Breast epithelium (tissue), 3 donors: ENCODE data around the gene HOTAIR.

Experiments used
- CTCF ChIP-seq, 3 donors: fragments of 450-650 bp; IDR thresholded peaks; one replicate each; pipeline ENCODE4 v1.5.1; 2016 to 2017; ENCODE audit warnings: antibody characterized with exemption in 3 of 3, mild to moderate bottlenecking in 3 of 3, moderate library complexity in 3 of 3
- POLR2A ChIP-seq: fragments of 450-650 bp; IDR thresholded peaks from one replicate; pipeline ENCODE4 v1.6.1; 2016; ENCODE audit warnings: antibody characterized with exemption, mild to moderate bottlenecking, moderate library complexity
- POLR2AphosphoS5 ChIP-seq, 3 donors: sonication (generic); formaldehyde crosslinking; IDR thresholded peaks; one replicate each; pipeline ENCODE4 v1.6.1; 2017; ENCODE audit warnings: antibody characterized with exemption in 3 of 3

GRCh38 chr12:53991077-53991460 is 16.3 kb upstream of the HOTAIR start:
- TF ChIP-seq POLR2A, result no peak
- no peak for TF ChIP-seq CTCF (IDR thresholded peaks at IDR 0.05)
- no peak for TF ChIP-seq POLR2AphosphoS5 (IDR thresholded peaks at IDR 0.05)
